Mucosa of stomach (tissue), 1 donor: Measurements from ENCODE around the gene BICC1.

Experiments used
- H3K27me3 ChIP-seq: one replicate; pipeline ENCODE4 v1.7.0; 2013; ENCODE audit warnings: mild to moderate bottlenecking, low read length; ENCODE audit not compliant: control insufficient read depth, insufficient read depth
- H3K36me3 ChIP-seq: one replicate; pipeline ENCODE4 v1.7.0; 2013; ENCODE audit warnings: low read length; ENCODE audit not compliant: control insufficient read depth, insufficient read depth
- H3K4me1 ChIP-seq: one replicate; pipeline ENCODE4 v1.7.0; 2013; ENCODE audit warnings: mild to moderate bottlenecking, low read length; ENCODE audit not compliant: control insufficient read depth, insufficient read depth
- H3K4me3 ChIP-seq: one replicate; pipeline ENCODE4 v1.7.0; 2013; ENCODE audit warnings: low read length
- H3K9ac ChIP-seq: one replicate; pipeline ENCODE4 v1.7.0; 2013; ENCODE audit warnings: mild to moderate bottlenecking, low read length, moderate library complexity
- H3K9me3 ChIP-seq: one replicate; pipeline ENCODE4 v1.7.0; 2013; ENCODE audit warnings: mild to moderate bottlenecking, low read length, moderate library complexity; ENCODE audit not compliant: control insufficient read depth
- donor health status: Pancreatic carcinoma.

Gene BICC1

DNA sequence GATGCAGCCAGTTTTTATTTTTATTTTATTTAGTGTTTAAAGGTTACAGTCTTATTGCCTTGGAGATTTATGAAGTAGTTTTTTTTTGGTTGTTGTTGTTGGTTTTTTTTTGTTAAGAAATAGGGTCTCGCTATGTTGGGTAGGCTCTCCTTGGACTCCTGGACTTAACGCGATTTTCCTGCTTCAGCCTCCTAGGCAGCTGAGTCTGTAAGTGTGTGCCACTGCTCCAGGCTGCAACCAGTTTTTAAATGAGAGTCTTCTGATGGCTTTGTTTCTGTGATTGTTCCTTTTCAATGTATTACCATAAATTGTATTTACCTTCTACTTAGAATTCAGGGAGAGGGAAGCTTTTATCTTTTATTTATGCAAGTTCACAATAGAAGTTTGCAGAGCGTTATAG, 62.8 kb downstream of the BICC1 start:
- no peak overlapping the region for H3K9ac ChIP-seq
- no peaks in the 10 kb centered on the region for H3K9me3 ChIP-seq
- H3K4me1 ChIP-seq: no peaks in the 10 kb centered on the region
- no peaks in the 10 kb centered on the region for H3K27me3 ChIP-seq
- H3K36me3 ChIP-seq: no peaks in the 10 kb centered on the region
- no peak overlapping the region for H3K4me3 ChIP-seq

- H3K4me3 ChIP-seq: no peak overlapping the region
Measured at GRCh38 chr10:58576751-58577436, 64.2 kb downstream of the BICC1 start.

GRCh38 chr10:58577437-58577777, 64.7 kb downstream of the BICC1 start:
- Histone ChIP-seq H3K4me1 (no peaks in the 10 kb centered on the region), H3K9ac (no peak overlapping the region), H3K36me3 (no peaks in the 10 kb centered on the region), H3K27me3 (no peaks in the 10 kb centered on the region), H3K4me3 (no peak overlapping the region), H3K9me3 (no peaks in the 10 kb centered on the region)

More at GRCh38 chr10:58576751-58577436, 64.2 kb downstream of the BICC1 start:
- no peaks in the 10 kb centered on the region for H3K27me3 ChIP-seq
- no peaks in the 10 kb centered on the region for H3K36me3 ChIP-seq
- no peak overlapping the region for H3K9ac ChIP-seq
- H3K4me1 ChIP-seq: no peaks in the 10 kb centered on the region
- H3K9me3 ChIP-seq: no peaks in the 10 kb centered on the region

- Histone ChIP-seq H3K4me1 (no peaks in the 10 kb centered on the region), H3K9me3 (no peaks in the 10 kb centered on the region), H3K36me3 (no peaks in the 10 kb centered on the region), H3K9ac (no peak overlapping the region), H3K4me3 (no peak overlapping the region), H3K27me3 (no peaks in the 10 kb centered on the region)
Measured at GRCh38 chr10:58578366-58578765, 65.7 kb downstream of the BICC1 start.

DNA sequence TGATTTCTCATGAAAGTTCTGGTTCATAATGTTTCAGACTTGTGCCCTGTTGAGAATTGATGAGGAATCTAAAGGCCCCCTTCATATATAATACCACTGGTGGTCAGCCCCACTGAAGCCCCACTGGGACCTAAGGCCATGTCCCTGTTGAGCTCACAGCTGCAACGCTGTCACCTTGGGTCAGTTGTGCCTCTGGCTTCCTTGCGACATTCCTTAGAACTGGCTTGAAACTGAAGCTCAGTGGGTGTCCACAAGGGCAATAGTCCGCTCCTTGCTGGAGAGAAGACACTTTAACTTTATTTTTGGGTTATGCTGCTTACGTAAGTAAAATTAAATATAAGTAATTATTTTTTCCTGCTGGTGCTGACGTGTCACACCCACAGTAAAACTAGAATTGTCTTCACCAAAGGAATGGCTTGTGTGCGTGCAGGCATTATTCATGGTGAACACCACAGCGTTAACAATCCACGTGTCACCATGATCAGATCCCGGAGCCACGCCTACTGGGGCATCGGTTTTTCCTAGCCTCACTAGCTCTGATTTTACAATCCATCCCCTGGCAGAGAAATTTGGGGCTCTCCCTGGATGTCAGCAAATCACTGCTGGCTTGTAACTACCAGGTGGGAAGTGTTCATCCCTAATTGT, 66.5 kb downstream of the BICC1 start:
- H3K9me3 ChIP-seq: no peaks in the 10 kb centered on the region
- no peak overlapping the region for H3K4me3 ChIP-seq
- H3K36me3 ChIP-seq: no peaks in the 10 kb centered on the region
- H3K9ac ChIP-seq: no peak overlapping the region
- no peaks in the 10 kb centered on the region for H3K4me1 ChIP-seq
- H3K27me3 ChIP-seq: no peaks in the 10 kb centered on the region

DNA sequence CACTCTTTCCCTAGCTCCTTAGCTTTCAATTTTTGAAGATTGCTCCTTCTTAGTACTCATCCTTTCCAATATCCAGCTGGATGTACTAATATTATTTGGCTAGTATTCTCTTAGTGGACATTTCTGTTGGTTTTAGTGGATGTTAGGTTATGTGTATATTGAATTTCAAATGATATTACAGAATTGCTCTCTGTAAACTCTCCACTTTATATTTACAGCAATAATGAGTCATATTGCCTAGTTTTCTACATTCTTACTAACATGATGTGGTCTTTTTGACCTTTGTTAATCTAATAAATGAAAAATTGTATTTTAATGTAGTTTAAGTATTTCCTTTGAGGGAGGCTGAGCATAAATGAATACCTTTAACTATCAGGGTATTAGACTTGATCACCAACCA, 69.4 kb downstream of the BICC1 start:
- no peak overlapping the region for H3K4me3 ChIP-seq
- H3K27me3 ChIP-seq: no peaks in the 10 kb centered on the region
- no peaks in the 10 kb centered on the region for H3K4me1 ChIP-seq
- no peak overlapping the region for H3K9ac ChIP-seq
- H3K36me3 ChIP-seq: no peaks in the 10 kb centered on the region
- no peaks in the 10 kb centered on the region for H3K9me3 ChIP-seq

DNA sequence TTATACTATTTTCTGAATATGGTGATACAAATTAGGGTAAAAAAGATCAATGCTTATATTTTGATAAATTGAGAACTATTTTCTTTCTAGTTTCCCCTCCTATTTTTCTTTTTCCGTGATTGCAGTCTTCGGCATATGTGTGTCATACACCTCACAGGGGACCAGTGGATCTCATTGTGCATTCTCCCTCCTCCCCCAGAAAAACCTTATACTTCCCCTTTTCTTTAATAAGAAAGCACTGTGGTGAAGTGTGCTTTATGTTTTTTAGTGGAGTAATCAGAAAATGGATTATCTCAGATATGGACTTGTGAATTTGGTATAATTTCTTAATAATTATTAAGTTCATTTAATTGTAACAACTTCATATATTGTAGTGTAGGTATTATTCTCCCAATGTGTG, 72.8 kb downstream of the BICC1 start:
- Histone ChIP-seq H3K9ac (no peak overlapping the region), H3K4me1 (no peaks in the 10 kb centered on the region), H3K4me3 (no peak overlapping the region), H3K36me3 (no peaks in the 10 kb centered on the region), H3K27me3 (no peaks in the 10 kb centered on the region), H3K9me3 (no peaks in the 10 kb centered on the region)

DNA sequence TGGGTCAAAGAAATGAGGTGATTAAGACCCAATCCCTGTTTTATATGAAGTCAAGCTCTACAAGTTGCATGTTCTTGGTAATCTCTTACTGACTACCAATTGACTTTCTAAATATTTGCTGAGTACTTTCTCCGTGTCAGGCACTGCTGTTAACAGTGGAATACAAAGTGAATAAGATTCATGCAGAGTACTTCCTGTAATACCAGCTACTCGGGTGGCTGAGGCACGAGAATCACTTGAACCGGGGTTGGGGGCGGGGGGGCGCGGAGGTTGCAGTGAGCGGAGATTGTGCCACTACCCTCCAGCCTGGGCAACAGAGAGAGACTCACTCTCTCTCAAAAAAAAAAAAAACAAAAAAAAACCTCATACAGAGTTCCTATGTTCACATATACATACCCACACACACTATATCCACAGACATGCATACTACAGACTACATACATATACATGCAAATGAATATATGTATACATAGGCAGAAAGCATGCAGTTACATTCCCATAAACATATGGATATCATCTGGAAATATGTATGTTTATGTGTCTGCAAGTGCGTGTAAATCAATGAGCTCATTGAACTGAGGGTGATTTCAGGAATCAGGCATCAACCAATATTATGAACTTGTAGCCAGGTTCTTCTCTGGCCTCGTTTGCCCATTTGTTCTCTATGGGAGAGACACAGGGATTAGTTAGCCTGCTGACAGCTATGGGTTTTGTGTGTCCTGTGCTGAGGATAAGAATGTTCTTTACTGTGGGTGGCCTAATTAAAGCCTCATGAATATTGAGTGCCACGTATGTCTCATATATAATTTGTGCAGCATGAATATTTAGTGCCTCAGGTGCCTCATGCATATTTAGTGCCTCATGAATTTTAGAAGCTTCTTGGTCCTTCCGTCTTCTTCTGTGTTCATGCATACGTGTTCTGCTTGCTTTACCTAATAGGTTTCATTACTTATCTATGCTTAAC, 73.9 kb downstream of the BICC1 start:
- Histone ChIP-seq H3K9ac (no peak overlapping the region), H3K9me3 (no peaks in the 10 kb centered on the region), H3K4me1 (no peaks in the 10 kb centered on the region)

GRCh38 chr10:58587676-58588075, 75.0 kb downstream of the BICC1 start:
- no peaks in the 10 kb centered on the region for H3K9me3 ChIP-seq
- no peaks in the 10 kb centered on the region for H3K36me3 ChIP-seq
- no peak overlapping the region for H3K4me3 ChIP-seq
- no peak overlapping the region for H3K9ac ChIP-seq
- no peaks in the 10 kb centered on the region for H3K27me3 ChIP-seq
- H3K4me1 ChIP-seq: no peaks in the 10 kb centered on the region

More for the DNA sequence above, 73.9 kb downstream of the BICC1 start:
- Histone ChIP-seq H3K27me3 (no peaks in the 10 kb centered on the region), H3K4me3 (no peak overlapping the region), H3K36me3 (no peaks in the 10 kb centered on the region)

- Histone ChIP-seq H3K4me3 (no peak overlapping the region), H3K36me3 (no peaks in the 10 kb centered on the region), H3K4me1 (no peaks in the 10 kb centered on the region), H3K9me3 (no peaks in the 10 kb centered on the region), H3K9ac (no peak overlapping the region), H3K27me3 (no peaks in the 10 kb centered on the region)
Measured at GRCh38 chr10:58588673-58589265, 76.1 kb downstream of the BICC1 start.

GRCh38 chr10:58590152-58590840, 77.6 kb downstream of the BICC1 start:
- Histone ChIP-seq H3K4me1 (no peaks in the 10 kb centered on the region), H3K4me3 (no peak overlapping the region), H3K27me3 (no peaks in the 10 kb centered on the region), H3K9me3 (no peaks in the 10 kb centered on the region), H3K36me3 (no peaks in the 10 kb centered on the region), H3K9ac (no peak overlapping the region)
